ENCODE results near the gene IVD.

Gene IVD

DNA sequence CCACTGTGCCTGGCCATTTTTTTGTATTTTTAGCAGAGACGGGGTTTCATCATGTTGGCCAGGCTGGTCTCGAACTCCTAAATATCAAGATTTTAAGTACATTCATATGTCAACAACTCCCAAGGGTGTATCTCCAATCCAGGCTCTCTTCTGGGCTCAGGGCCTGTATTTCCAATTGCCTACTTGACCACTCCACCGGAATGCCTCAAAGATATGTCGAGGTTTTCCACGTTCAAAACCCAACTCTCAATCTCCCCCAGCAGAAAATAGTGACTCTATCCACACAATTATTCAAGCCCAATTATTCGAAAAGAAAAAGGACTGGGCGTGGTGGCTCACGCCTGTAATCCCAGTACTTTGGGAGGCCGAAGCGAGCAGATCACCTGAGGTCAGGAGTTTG is 25.0 kb upstream of the IVD start:
- TF ChIP-seq, protein P1, sequence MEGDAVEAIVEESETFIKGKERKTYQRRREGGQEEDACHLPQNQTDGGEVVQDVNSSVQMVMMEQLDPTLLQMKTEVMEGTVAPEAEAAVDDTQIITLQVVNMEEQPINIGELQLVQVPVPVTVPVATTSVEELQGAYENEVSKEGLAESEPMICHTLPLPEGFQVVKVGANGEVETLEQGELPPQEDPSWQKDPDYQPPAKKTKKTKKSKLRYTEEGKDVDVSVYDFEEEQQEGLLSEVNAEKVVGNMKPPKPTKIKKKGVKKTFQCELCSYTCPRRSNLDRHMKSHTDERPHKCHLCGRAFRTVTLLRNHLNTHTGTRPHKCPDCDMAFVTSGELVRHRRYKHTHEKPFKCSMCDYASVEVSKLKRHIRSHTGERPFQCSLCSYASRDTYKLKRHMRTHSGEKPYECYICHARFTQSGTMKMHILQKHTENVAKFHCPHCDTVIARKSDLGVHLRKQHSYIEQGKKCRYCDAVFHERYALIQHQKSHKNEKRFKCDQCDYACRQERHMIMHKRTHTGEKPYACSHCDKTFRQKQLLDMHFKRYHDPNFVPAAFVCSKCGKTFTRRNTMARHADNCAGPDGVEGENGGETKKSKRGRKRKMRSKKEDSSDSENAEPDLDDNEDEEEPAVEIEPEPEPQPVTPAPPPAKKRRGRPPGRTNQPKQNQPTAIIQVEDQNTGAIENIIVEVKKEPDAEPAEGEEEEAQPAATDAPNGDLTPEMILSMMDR (IDR thresholded peaks at IDR 0.05; ENCODE audit: poor library complexity, severe bottlenecking): no peak
- H3K36me3 ChIP-seq (ENCODE audit: low read depth): peaks cover 21% of the 10 kb centered on the region

DNA sequence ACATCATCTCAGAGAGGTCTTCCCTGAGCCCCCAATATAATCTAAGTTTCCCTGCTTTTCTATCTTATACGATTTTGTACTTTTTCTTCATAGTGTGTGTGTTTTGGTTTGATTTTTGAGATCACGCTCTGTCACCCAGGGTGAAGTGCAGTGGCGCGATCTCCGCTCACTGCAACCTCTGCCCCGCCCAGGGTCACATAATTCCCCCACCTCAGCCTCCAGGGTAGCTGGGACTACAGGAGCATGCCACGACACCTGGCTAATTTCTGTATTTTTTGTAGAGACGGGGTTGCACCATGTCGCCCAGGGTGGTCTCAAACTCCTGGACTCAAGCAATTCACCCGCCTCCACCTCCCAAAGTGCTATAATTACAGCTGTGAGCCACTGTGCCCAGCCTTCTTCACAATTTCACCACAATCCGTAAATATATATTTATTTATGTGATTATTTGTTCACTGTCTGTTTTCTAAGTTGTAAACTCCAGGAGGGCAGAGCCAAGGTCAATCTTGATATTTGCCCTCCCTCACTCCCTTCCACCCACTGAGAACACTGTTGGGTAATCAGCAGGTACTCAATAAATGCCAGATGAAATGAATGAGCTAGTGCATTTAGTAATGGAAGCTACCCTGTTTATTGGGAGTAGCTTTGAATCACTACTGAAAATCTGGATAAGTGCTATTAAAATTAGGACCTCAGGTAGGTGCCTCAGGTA is 23.6 kb upstream of the IVD start:
- H3K27me3 ChIP-seq (ENCODE audit: insufficient read depth, poor library complexity, severe bottlenecking): no peaks in the 10 kb centered on the region
- no peak for DNase-seq (ENCODE audit: low spot score)
- H3K27ac ChIP-seq (ENCODE audit: poor library complexity, severe bottlenecking): peak overlapping the region; percentile 52
- no peak overlapping the region for H3K4me3 ChIP-seq (ENCODE audit: severe bottlenecking)
- H3K4me1 ChIP-seq (ENCODE audit: insufficient read depth, poor library complexity, severe bottlenecking): peaks cover 17% of the 10 kb centered on the region
- ATAC-seq (ENCODE audit: low read depth): no peak
- peaks cover 35% of the 10 kb centered on the region for H3K36me3 ChIP-seq (ENCODE audit: low read depth)
- TF ChIP-seq, protein P1 (IDR thresholded peaks at IDR 0.05; ENCODE audit: poor library complexity, severe bottlenecking): no peak
- H3K9me3 ChIP-seq (ENCODE audit: severe bottlenecking): no peaks in the 10 kb centered on the region

More for the DNA sequence above, 25.0 kb upstream of the IVD start:
- peaks cover 17% of the 10 kb centered on the region for H3K4me1 ChIP-seq (ENCODE audit: insufficient read depth, poor library complexity, severe bottlenecking)
- ATAC-seq (ENCODE audit: low read depth): no peak
- H3K9me3 ChIP-seq (ENCODE audit: severe bottlenecking): no peaks in the 10 kb centered on the region
- peak overlapping the region; percentile 71 for H3K27ac ChIP-seq (ENCODE audit: poor library complexity, severe bottlenecking)
- H3K27me3 ChIP-seq (ENCODE audit: insufficient read depth, poor library complexity, severe bottlenecking): no peaks in the 10 kb centered on the region
- DNase-seq (ENCODE audit: low spot score): no peak
- H3K4me3 ChIP-seq (ENCODE audit: severe bottlenecking): no peak overlapping the region

DNA sequence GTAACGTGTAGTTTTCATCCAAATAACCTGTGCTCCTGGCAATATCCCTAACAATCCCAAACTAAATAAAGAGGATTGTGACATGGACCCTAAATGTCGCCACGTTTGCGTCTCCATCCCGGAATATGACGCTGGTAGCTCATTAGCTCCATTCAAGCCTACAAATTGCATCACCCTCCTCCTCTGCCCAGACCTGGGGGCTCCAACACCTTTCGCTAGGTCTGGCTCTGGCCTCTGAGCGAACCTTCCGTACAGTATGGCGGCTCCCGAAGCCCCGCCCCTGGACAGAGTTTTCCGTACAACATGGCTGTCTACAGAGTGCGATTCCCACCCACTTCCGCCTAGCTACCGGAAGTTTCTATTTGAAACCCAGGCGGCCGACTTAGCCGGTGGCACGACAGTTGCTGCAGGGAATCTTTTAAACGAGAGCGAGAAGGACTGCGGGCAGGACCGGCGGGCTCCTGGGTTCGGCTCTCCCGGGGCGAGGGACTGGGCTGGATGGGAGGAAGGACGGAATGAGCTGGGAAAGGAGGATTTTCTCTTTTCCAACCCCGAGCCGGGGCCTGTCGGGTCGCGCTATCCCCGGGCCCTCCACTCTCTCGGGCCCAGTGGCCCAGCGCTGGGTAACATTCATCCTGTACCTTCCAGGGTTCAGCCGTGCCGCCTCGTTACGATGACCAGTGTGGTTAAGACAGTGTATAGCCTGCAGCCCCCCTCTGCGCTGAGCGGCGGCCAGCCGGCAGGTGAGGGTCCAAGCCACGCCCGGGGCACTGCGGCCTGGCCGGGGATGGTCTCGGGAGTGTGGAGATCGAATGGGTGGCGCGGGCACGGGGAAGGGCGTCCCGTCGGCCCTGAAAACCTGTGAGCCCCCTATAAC is 22.8 kb upstream of the IVD start, which contains the start of gene KNSTRN:
Gene KNSTRN, plus strand, starts transcription at position 142 of the 877 bp plus-strand sequence. Its CDS starts 115 bp downstream, at position 257.
- Histone ChIP-seq H3K36me3 (ENCODE audit: low read depth) (peaks cover 43% of the 10 kb centered on the region), H3K4me3 (ENCODE audit: severe bottlenecking) (peak within 1 kb of the TSS; percentile 79), H3K27ac (ENCODE audit: poor library complexity, severe bottlenecking) (peak within 1 kb of the TSS; percentile 52), H3K9me3 (ENCODE audit: severe bottlenecking) (no peaks in the 10 kb centered on the region), H3K4me1 (ENCODE audit: insufficient read depth, poor library complexity, severe bottlenecking) (peaks cover 17% of the 10 kb centered on the region), H3K27me3 (ENCODE audit: insufficient read depth, poor library complexity, severe bottlenecking) (no peaks in the 10 kb centered on the region)
- peak; percentile 97 for DNase-seq (ENCODE audit: low spot score)
- ATAC-seq (ENCODE audit: low read depth): peak; percentile 91
- TF ChIP-seq, protein P1 (IDR thresholded peaks at IDR 0.05; ENCODE audit: poor library complexity, severe bottlenecking): no peak

DNA sequence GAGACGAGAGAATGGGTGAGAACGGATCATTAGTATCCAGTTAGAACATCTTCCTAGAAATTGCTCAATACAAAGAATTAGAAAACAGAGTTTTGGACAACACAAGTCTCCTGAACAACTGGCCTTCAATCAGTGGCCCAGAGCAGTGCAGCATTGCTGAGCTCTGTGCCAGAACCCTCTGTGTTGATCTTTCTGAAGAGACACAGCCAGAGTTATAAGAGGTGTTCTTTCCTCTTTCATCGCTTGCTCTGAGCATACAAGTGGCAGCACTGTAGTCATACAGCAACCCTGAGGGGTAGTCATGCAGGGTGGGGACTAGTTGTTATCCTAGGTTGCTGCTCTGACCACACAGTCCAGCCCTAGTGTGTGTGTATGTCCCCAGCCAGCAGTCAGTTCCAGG is 19.1 kb upstream of the IVD start:
- Histone ChIP-seq H3K4me3 (ENCODE audit: severe bottlenecking) (no peak overlapping the region), H3K27ac (ENCODE audit: poor library complexity, severe bottlenecking) (no peak overlapping the region), H3K9me3 (ENCODE audit: severe bottlenecking) (no peaks in the 10 kb centered on the region), H3K36me3 (ENCODE audit: low read depth) (peaks cover 80% of the 10 kb centered on the region), H3K27me3 (ENCODE audit: insufficient read depth, poor library complexity, severe bottlenecking) (no peaks in the 10 kb centered on the region), H3K4me1 (ENCODE audit: insufficient read depth, poor library complexity, severe bottlenecking) (peaks cover 5% of the 10 kb centered on the region)
- ATAC-seq (ENCODE audit: low read depth) (no peak), DNase-seq (ENCODE audit: low spot score) (no peak)
- TF ChIP-seq, protein P1 (IDR thresholded peaks at IDR 0.05; ENCODE audit: poor library complexity, severe bottlenecking): no peak
